SH-SY5Y (cell line): ENCODE results near the gene TLCD4.

Experiments
- GATA2 ChIP-seq: IDR thresholded peaks from 2 replicates; pipeline ENCODE4 v1.6.1; 2011; ENCODE audit warnings: mild to moderate bottlenecking, low read depth, low read length
- GATA3 ChIP-seq: IDR thresholded peaks from 2 replicates; pipeline ENCODE4 v1.6.1; 2011; ENCODE audit warnings: low read depth, mild to moderate bottlenecking, low read length, moderate library complexity

- no peak for TF ChIP-seq GATA3
- no peak for TF ChIP-seq GATA2
These were observed 29.5 kb downstream of the TLCD4 start for GRCh38 chr1:95146637-95147036.
